ENCODE data around the gene VWA5B2.

Gene VWA5B2

GRCh38 chr3:184249412-184250166 lies 20.2 kb downstream of the VWA5B2 start, which contains the start of gene EEF1AKMT4 (continued):
- TF ChIP-seq CTCF (tag by site-specific recombination; IDR thresholded peaks at IDR 0.05) (peak; percentile 83), ZNF138 (tag by site-specific recombination; IDR thresholded peaks at IDR 0.05; ENCODE audit: borderline replicate concordance) (no peak)

GRCh38 chr3:184250167-184250828 lies 20.9 kb downstream of the VWA5B2 start:
- H3K4me3 ChIP-seq (ENCODE audit: low read depth, low read length) = peak overlapping the region; percentile 96
- ChIA-PET CTCF (interaction anchor here (0.5 to 1.5 kb wide), 27 partner anchors 9 to 765 kb away, joined by 3 to 6 read pairs (median 3); partner anchors contain the start of genes CAMK2N2, PARL and VWA5B2), POLR2A (interaction anchor here (0.8 to 1.0 kb wide), 3 partner anchors 9 to 73 kb away, joined by 3 to 4 read pairs (median 3); partner anchors contain the start of gene ABCF3)
- peaks cover 0 to 8% of the 10 kb centered on the region in 2 experiments; a peak in 1 of 3 replicates for H3K36me3 ChIP-seq (ENCODE audit: control insufficient read depth in 2 of 2, insufficient read depth in 1 of 2, low read length in 2 of 2)
- no peaks in the 10 kb centered on the region for H3K9me3 ChIP-seq (ENCODE audit: control insufficient read depth, insufficient read depth, low read depth, low read length)
- no peaks in the 10 kb centered on the region for H3K4me1 ChIP-seq (ENCODE audit: control insufficient read depth, insufficient read depth, low read length)
- peak overlapping the region; percentile 58; the same call in 1 of the 2 replicates for H3K27ac ChIP-seq (ENCODE audit: extremely low read depth, low read depth, low read length)
- TF ChIP-seq HIC1 (tag by site-specific recombination; IDR thresholded peaks at IDR 0.05) (0 out of 2 replicates have a peak, but pooled peaks have one; percentile 10), PRDM2 (tag by site-specific recombination; IDR thresholded peaks at IDR 0.05; ENCODE audit: borderline replicate concordance) (no peak), ZNF654 (tag by site-specific recombination; IDR thresholded peaks at IDR 0.05; ENCODE audit: low read depth) (peak; percentile 46), ZNF776 (tag by site-specific recombination; IDR thresholded peaks at IDR 0.05; ENCODE audit: borderline replicate concordance) (no peak), ZNF560 (tag by site-specific recombination; IDR thresholded peaks at IDR 0.05; ENCODE audit: borderline replicate concordance) (no peak), ZNF639 (tag by site-specific recombination; IDR thresholded peaks at IDR 0.05) (no peak), ZNF335 (tag by site-specific recombination; conservative IDR thresholded peaks at IDR 0.05) (peak; percentile 83), ZNF626 (tag by site-specific recombination; IDR thresholded peaks at IDR 0.05) (no peak), ZNF16 (tag by site-specific recombination; IDR thresholded peaks at IDR 0.05; ENCODE audit: low read depth) (peak; percentile 65; the same call in 1 of the 2 replicates), PRDM1 (tag by site-specific recombination; IDR thresholded peaks at IDR 0.05) (peak; percentile 47), ZSCAN18 (tag by site-specific recombination; IDR thresholded peaks at IDR 0.05) (no peak), CTCF (tag by site-specific recombination; IDR thresholded peaks at IDR 0.05) (peak; percentile 73), MZF1 (tag by site-specific recombination; IDR thresholded peaks at IDR 0.05; ENCODE audit: borderline replicate concordance) (no peak), ZFP37 (tag by site-specific recombination; IDR thresholded peaks at IDR 0.05) (peak; percentile 50), ZNF248 (tag by site-specific recombination; IDR thresholded peaks at IDR 0.05) (no peak), ZBTB20 (tag by site-specific recombination; IDR thresholded peaks at IDR 0.05) (peak; percentile 23; the same call in 1 of the 2 replicates)

Data from HEK293 (cell line).